HepG2 (cell line): Measurements from ENCODE around the gene EMID1. TPM values are rescaled to one million over a fixed set of nuclear protein-coding genes. Genes with fewer than 3 reads are reported as not detected.
A peak's percentile ranks its signal among the peaks of the same experiment; 100 is the strongest.

Source experiments
- ATAC-seq: fragments of 200-7000 bp; cut with Tn5 transposase; 3 replicates; pipeline ENCODE4 v1.9.1; 2020; ENCODE audit warnings: mild to moderate bottlenecking, moderate library complexity
- BruUV-seq: library from RNA; stranded (reverse); fragments of 400-500 nt; replicated peaks from 2 replicates; lab custom pipeline; 2021; lab: Mats Ljungman, UMichigan
- CTCF ChIA-PET: fragments of 300-600 bp; formaldehyde crosslinking; extraction: SDS; loops from one replicate; lab custom pipeline; 2021; ENCODE audit warnings: low total read pairs, inconsistent platforms, low intra/inter-chr PET ratio; lab: Yijun Ruan, JAX
- POLR2A ChIA-PET: fragments of 350-600 bp; sonication (Branson Sonifier 250); formaldehyde crosslinking; loops from one replicate; lab custom pipeline; 2020; ENCODE audit warnings: antibody characterized with exemption, inconsistent platforms; lab: Yijun Ruan, JAX
- DNase-seq: peaks from one replicate; pipeline ENCODE4 v3.0.0-alpha.2; 2015; ENCODE audit warnings: low spot score
- FAIRE-seq: peaks from 3 replicates; lab custom pipeline; 2011; peaks lifted over from hg19 to GRCh38; lab: Jason Lieb, UNC
- H2AFZ ChIP-seq: one replicate; pipeline ENCODE4 v1.6.1; 2011; ENCODE audit warnings: low read length, inconsistent platforms
- H3K27ac ChIP-seq: fragments of 300-600 bp; 3 replicates; pipeline ENCODE4 v1.8.0; 2011; ENCODE audit warnings: mixed run types, mild to moderate bottlenecking, mixed read lengths, low read length, inconsistent platforms; ENCODE audit not compliant: insufficient read depth; ENCODE audit errors: extremely low read length
- H3K27me3 ChIP-seq, 2 experiments: fragments of 200-600 bp in 1 of 2; 2 replicates in 1 of 2; 3 replicates in 1 of 2; pipeline versions ENCODE4 v1.6.0 to v1.8.0; 2011; ENCODE audit warnings: low read length in 2 of 2, mild to moderate bottlenecking in 2 of 2, moderate library complexity in 2 of 2, inconsistent platforms in 1 of 2; ENCODE audit not compliant: insufficient read depth in 2 of 2, control insufficient read depth in 1 of 2
- H3K36me3 ChIP-seq, 2 experiments: fragments of 200-600 bp in 1 of 2; replicated peaks in 1 of 2; 2 replicates in 1 of 2; 3 replicates in 1 of 2; pipeline versions ENCODE4 v1.5.1 to v1.8.0; 2011; ENCODE audit warnings: low read length in 2 of 2, inconsistent platforms in 1 of 2; ENCODE audit not compliant: insufficient read depth in 2 of 2, control insufficient read depth in 1 of 2
- H3K4me1 ChIP-seq: 2 replicates; pipeline ENCODE4 v1.5.1; 2012; ENCODE audit warnings: low read length, inconsistent platforms; ENCODE audit not compliant: insufficient read depth
- H3K4me2 ChIP-seq: 2 replicates; pipeline ENCODE4 v1.6.0; 2011; ENCODE audit warnings: low read depth, low read length, inconsistent platforms
- H3K4me3 ChIP-seq, 3 experiments: fragments of 200-600 bp in 1 of 3; sonication (generic), shearing (Covaris generic) in 1 of 3; replicated peaks in 1 of 3; 2 replicates each; pipeline ENCODE4 v1.5.1; 2011 to 2016; ENCODE audit warnings: low read length in 3 of 3, inconsistent platforms in 2 of 3, low read depth in 2 of 3, mild to moderate bottlenecking in 2 of 3, control low read depth in 1 of 3, mixed read lengths in 1 of 3; ENCODE audit not compliant: insufficient read depth in 1 of 3
- H3K79me2 ChIP-seq: one replicate; pipeline ENCODE4 v1.6.1; 2011; ENCODE audit warnings: low read length, inconsistent platforms; ENCODE audit not compliant: insufficient read depth
- H3K9ac ChIP-seq: 2 replicates; pipeline ENCODE4 v1.6.0; 2011; ENCODE audit warnings: mild to moderate bottlenecking, low read depth, low read length, inconsistent platforms; ENCODE audit not compliant: insufficient read depth
- H3K9me3 ChIP-seq: 2 replicates; pipeline ENCODE4 v1.5.1; 2012; ENCODE audit warnings: mild to moderate bottlenecking, low read length
- H4K20me1 ChIP-seq: 2 replicates; pipeline ENCODE4 v1.6.0; 2011; ENCODE audit warnings: inconsistent platforms, mild to moderate bottlenecking, low read length, moderate library complexity; ENCODE audit not compliant: insufficient read depth
- CEBPG ChIP-seq: IDR thresholded peaks from 2 replicates; pipeline ENCODE4 v1.6.1; 2016
- FOXA1 ChIP-seq, 2 experiments: fragments of 450-650 bp in 1 of 2; sonication (generic) in 1 of 2; formaldehyde crosslinking in 1 of 2; IDR thresholded peaks; 2 replicates each; pipeline versions ENCODE4 v1.4.0 to v1.6.1; 2016 to 2020; ENCODE audit warnings: missing genetic modification reagents in 1 of 2
- HDAC1 ChIP-seq: sonication (generic); formaldehyde crosslinking; IDR thresholded peaks from 2 replicates; pipeline ENCODE4 v1.5.1; 2020; ENCODE audit warnings: mild to moderate bottlenecking, missing genetic modification reagents
- IRX3 ChIP-seq: sonication (generic); formaldehyde crosslinking; IDR thresholded peaks from 2 replicates; pipeline ENCODE4 v1.8.1; 2023; ENCODE audit warnings: mild to moderate bottlenecking, low read depth, missing genetic modification reagents, borderline replicate concordance
- KAT7 ChIP-seq: IDR thresholded peaks from 2 replicates; pipeline ENCODE4 v1.6.1; 2018; ENCODE audit warnings: borderline replicate concordance, missing compliant biosample characterization
- PHF8 ChIP-seq: sonication (generic); formaldehyde crosslinking; IDR thresholded peaks from 2 replicates; pipeline ENCODE4 v1.5.0; 2020; ENCODE audit warnings: missing genetic modification reagents
- PRPF4 ChIP-seq: fragments of 200-400 bp; formaldehyde crosslinking; IDR thresholded peaks from 2 replicates; pipeline ENCODE4 v1.6.1; 2016; ENCODE audit warnings: low read length, low read depth; ENCODE audit not compliant: poor library complexity, severe bottlenecking
- RCOR2 ChIP-seq: IDR thresholded peaks from 2 replicates; pipeline ENCODE4 v1.6.1; 2016; ENCODE audit warnings: missing biosample characterization, missing genetic modification reagents
- TEAD2 ChIP-seq: sonication (generic); formaldehyde crosslinking; IDR thresholded peaks from 2 replicates; pipeline ENCODE4 v1.9.0; 2021; ENCODE audit warnings: missing genetic modification reagents
- ZBTB38 ChIP-seq: sonication (generic); formaldehyde crosslinking; IDR thresholded peaks from 2 replicates; pipeline ENCODE4 v1.5.1; 2020; ENCODE audit warnings: mild to moderate bottlenecking, missing genetic modification reagents
- ZFP1 ChIP-seq: IDR thresholded peaks from 2 replicates; pipeline ENCODE4 v1.6.1; 2016
- ZKSCAN1 ChIP-seq: fragments of 150-350 bp; IDR thresholded peaks from 2 replicates; pipeline ENCODE4 v1.6.1; 2014; ENCODE audit warnings: low read length
- ZMAT3 ChIP-seq: sonication (generic); formaldehyde crosslinking; conservative IDR thresholded peaks from 2 replicates; pipeline ENCODE4 v1.7.0; 2021; ENCODE audit warnings: missing genetic modification reagents
- ZNF468 ChIP-seq: sonication (generic); formaldehyde crosslinking; IDR thresholded peaks from 2 replicates; pipeline ENCODE4 v1.8.0; 2022; ENCODE audit warnings: mild to moderate bottlenecking, moderate library complexity, missing genetic modification reagents
- ZNF672 ChIP-seq: sonication (generic); formaldehyde crosslinking; IDR thresholded peaks from 2 replicates; pipeline ENCODE4 v1.8.1; 2022; ENCODE audit warnings: missing genetic modification reagents
- ZNF777 ChIP-seq: sonication (generic); formaldehyde crosslinking; IDR thresholded peaks from 2 replicates; pipeline ENCODE4 v1.4.0; 2020; ENCODE audit warnings: missing genetic modification reagents
- ZNF878 ChIP-seq: sonication (generic); formaldehyde crosslinking; IDR thresholded peaks from 2 replicates; pipeline ENCODE4 v1.8.1; 2023; ENCODE audit warnings: mild to moderate bottlenecking, missing genetic modification reagents, moderate library complexity
- ZNF883 ChIP-seq: sonication (generic); formaldehyde crosslinking; IDR thresholded peaks from 2 replicates; pipeline ENCODE4 v1.5.1; 2020; ENCODE audit warnings: mild to moderate bottlenecking, missing genetic modification reagents; ENCODE audit errors: not compliant biosample characterization
- ZSCAN31 ChIP-seq: sonication (generic); formaldehyde crosslinking; IDR thresholded peaks from 2 replicates; pipeline ENCODE4 v1.5.0; 2020; ENCODE audit warnings: low read depth, mild to moderate bottlenecking, missing genetic modification reagents
- WGBS: methylation state at CpG from one replicate; pipeline ENCODE4 v1.1.6; 2017; ENCODE audit warnings: low lambda C conversion rate; 5-methylcytosine and 5-hydroxymethylcytosine counted together
- in situ Hi-C: cut with HindIII; loops from 2 replicates; pipeline ENCODE4 v1.10.0; 2017; ENCODE audit warnings: low pct_unique_long_range_greater_than_20kb; ENCODE audit not compliant: extremely low pct_ligation_motif_present
- intact Hi-C: fragments of 100-400 bp; cut with micrococcal nuclease; formaldehyde crosslinking; loops from one replicate; pipeline ENCODE4 v1.10.0; 2022; ENCODE audit not compliant: unreplicated experiment
- polyA plus RNA-seq, 8 experiments: library from polyadenylated mRNA; depleted of rRNA in 3 of 8; stranded (reverse) in 7 of 8; unstranded in 1 of 8; fragments of >200 nt; fragmentation: Illumina TruSeq in 4 of 8; extraction: Trizol in 4 of 8; gene quantifications; 2 replicates each; pipeline versions ENCODE4 v1.2.1 to v1.2.3, GENCODE V29; 2011 to 2016; ENCODE audit warnings: low read depth in 4 of 8, missing spikeins in 1 of 8, mixed read lengths in 1 of 8; ENCODE audit not compliant: insufficient read depth in 1 of 8
- total RNA-seq, 5 experiments: library from RNA; depleted of rRNA; stranded (reverse); fragments of >200 nt; fragmentation: Illumina TruSeq; extraction: Trizol; gene quantifications; 2 replicates each; pipeline ENCODE4 v1.2.3, GENCODE V29; 2016; ENCODE audit warnings: low read depth in 1 of 5
- TF ChIP-seq, protein P1 (sequence below): conservative IDR thresholded peaks from 2 replicates; pipeline ENCODE4 v1.6.1; 2018; ENCODE audit warnings: missing genetic modification reagents
- TF ChIP-seq, protein P2 (sequence below): sonication (generic); formaldehyde crosslinking; IDR thresholded peaks from 2 replicates; pipeline ENCODE4 v1.4.0; 2020; ENCODE audit warnings: missing genetic modification reagents, borderline replicate concordance
- TF ChIP-seq, protein P3 (sequence below): sonication (generic); formaldehyde crosslinking; IDR thresholded peaks from 2 replicates; pipeline ENCODE4 v1.4.0; 2020; ENCODE audit warnings: low read depth, mild to moderate bottlenecking, missing genetic modification reagents
- TF ChIP-seq, protein P4 (sequence below): sonication (generic); formaldehyde crosslinking; IDR thresholded peaks from 2 replicates; pipeline ENCODE4 v1.5.0; 2020; ENCODE audit warnings: missing genetic modification reagents, mild to moderate bottlenecking, borderline replicate concordance

The EMID1 gene
- total and polyA plus RNA-seq, 2 of the 13 experiments (the other 11 are each of a cell fraction or from before 2014, with no cell fraction given) = 0.45 to 0.82 TPM

DNA sequence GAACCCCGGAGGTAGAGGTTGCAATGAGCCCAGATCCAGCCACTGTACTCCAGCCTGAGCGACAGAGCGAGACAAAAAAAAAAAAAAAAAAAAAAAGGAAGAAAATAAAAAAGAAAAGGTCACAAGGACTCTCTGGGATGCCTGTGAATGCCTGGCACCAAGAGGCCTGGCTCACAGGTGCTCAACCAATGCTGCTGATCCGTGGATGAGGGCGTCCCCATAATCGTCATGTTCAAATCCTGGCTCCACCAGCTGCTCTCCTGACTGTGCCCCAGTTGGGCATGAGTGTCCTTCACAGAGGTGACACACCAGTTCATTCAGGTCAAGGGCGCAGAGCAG is 100.1 kb downstream of the EMID1 start:
- POLR2A ChIA-PET = no interaction called here
- no peak for FAIRE-seq
- CTCF ChIA-PET = interaction anchor here (2.2 kb wide), 1 partner anchor 54 kb away, joined by 8 read pairs; no protein-coding TSS in a partner anchor
- H3K27me3 ChIP-seq = no peaks in the 10 kb centered on the region
- H3K79me2 ChIP-seq = no peaks in the 10 kb centered on the region
- DNase-seq = no peak
- BruUV-seq = no TSS peak
- ATAC-seq = no peak
- in situ Hi-C loops = loop anchor here (5.0 kb wide), 1 partner anchor 51 kb away; no protein-coding TSS in a partner anchor
- WGBS = 42% methylated on average over 6 of the region's 7 CpGs
- intact Hi-C loops = loop anchor here (1.0 kb wide), 1 partner anchor 53 kb away; no protein-coding TSS in a partner anchor
- H3K4me2 ChIP-seq = peak overlapping the region; percentile 98
- no peak overlapping the region for H3K9ac ChIP-seq
- peak overlapping the region; percentile 23 for H2AFZ ChIP-seq
- H3K36me3 ChIP-seq = no peaks in the 10 kb centered on the region
- H3K4me1 ChIP-seq = peaks cover 62% of the 10 kb centered on the region
- no peaks in the 10 kb centered on the region for H3K9me3 ChIP-seq
- H3K4me3 ChIP-seq = peak overlapping the region in 1 of 3 experiments; percentile 88; a peak in 2 of 6 replicates
- no peak overlapping the region for H3K27ac ChIP-seq
- 0 out of 2 replicates have a peak, but pooled peaks cover 3% of the 10 kb centered on the region for H4K20me1 ChIP-seq
- TF ChIP-seq IRX3 = no peak
- TF ChIP-seq ZSCAN31 (CRISPR knock-in tag) = 0 out of 2 replicates have a peak, but pooled peaks have one; percentile 13
- no peak for TF ChIP-seq ZNF883
- TF ChIP-seq ZKSCAN1 = peak; percentile 98
- TF ChIP-seq, protein P1, sequence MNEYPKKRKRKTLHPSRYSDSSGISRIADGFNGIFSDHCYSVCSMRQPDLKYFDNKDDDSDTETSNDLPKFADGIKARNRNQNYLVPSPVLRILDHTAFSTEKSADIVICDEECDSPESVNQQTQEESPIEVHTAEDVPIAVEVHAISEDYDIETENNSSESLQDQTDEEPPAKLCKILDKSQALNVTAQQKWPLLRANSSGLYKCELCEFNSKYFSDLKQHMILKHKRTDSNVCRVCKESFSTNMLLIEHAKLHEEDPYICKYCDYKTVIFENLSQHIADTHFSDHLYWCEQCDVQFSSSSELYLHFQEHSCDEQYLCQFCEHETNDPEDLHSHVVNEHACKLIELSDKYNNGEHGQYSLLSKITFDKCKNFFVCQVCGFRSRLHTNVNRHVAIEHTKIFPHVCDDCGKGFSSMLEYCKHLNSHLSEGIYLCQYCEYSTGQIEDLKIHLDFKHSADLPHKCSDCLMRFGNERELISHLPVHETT = no peak
- TF ChIP-seq KAT7 (CRISPR knock-in tag) = no peak
- no peak for TF ChIP-seq ZBTB38 (CRISPR knock-in tag)
- no peak for TF ChIP-seq ZNF672 (CRISPR knock-in tag)
- no peak for TF ChIP-seq ZNF777 (CRISPR knock-in tag)
- TF ChIP-seq CEBPG (CRISPR knock-in tag) = no peak
- no peak for TF ChIP-seq HDAC1 (CRISPR knock-in tag)
- TF ChIP-seq, protein P2, sequence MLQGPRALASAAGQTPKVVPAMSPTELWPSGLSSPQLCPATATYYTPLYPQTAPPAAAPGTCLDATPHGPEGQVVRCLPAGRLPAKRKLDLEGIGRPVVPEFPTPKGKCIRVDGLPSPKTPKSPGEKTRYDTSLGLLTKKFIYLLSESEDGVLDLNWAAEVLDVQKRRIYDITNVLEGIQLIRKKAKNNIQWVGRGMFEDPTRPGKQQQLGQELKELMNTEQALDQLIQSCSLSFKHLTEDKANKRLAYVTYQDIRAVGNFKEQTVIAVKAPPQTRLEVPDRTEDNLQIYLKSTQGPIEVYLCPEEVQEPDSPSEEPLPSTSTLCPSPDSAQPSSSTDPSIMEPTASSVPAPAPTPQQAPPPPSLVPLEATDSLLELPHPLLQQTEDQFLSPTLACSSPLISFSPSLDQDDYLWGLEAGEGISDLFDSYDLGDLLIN (CRISPR knock-in tag) = no peak
- TF ChIP-seq TEAD2 (CRISPR knock-in tag) = no peak
- no peak for TF ChIP-seq ZMAT3 (CRISPR knock-in tag)
- TF ChIP-seq ZNF468 (CRISPR knock-in tag) = no peak
- TF ChIP-seq RCOR2 = no peak
- TF ChIP-seq PHF8 (CRISPR knock-in tag) = no peak
- TF ChIP-seq ZFP1 (CRISPR knock-in tag) = no peak
- no peak for TF ChIP-seq FOXA1 (IDR thresholded peaks at IDR 0.05)
- no peak for TF ChIP-seq FOXA1 (CRISPR knock-in tag; IDR thresholded peaks at IDR 0.05)
- TF ChIP-seq ZNF878 = peak; percentile 46; the same call in 1 of the 2 replicates
- TF ChIP-seq, protein P3, sequence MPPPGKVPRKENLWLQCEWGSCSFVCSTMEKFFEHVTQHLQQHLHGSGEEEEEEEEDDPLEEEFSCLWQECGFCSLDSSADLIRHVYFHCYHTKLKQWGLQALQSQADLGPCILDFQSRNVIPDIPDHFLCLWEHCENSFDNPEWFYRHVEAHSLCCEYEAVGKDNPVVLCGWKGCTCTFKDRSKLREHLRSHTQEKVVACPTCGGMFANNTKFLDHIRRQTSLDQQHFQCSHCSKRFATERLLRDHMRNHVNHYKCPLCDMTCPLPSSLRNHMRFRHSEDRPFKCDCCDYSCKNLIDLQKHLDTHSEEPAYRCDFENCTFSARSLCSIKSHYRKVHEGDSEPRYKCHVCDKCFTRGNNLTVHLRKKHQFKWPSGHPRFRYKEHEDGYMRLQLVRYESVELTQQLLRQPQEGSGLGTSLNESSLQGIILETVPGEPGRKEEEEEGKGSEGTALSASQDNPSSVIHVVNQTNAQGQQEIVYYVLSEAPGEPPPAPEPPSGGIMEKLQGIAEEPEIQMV (CRISPR knock-in tag) = no peak
- no peak for TF ChIP-seq PRPF4
- TF ChIP-seq, protein P4, sequence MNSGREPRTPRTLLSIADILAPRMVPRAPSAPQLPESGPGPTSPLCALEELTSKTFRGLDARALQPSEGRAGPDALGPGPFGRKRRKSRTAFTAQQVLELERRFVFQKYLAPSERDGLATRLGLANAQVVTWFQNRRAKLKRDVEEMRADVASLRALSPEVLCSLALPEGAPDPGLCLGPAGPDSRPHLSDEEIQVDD (CRISPR knock-in tag) = 0 out of 2 replicates have a peak, but pooled peaks have one; percentile 45
